Left lung (tissue), 10 donors: Measurements from ENCODE around the gene DHDH. TPM values are rescaled to one million over a fixed set of nuclear protein-coding genes. Genes with fewer than 3 reads are reported as not detected.
A peak's percentile ranks its signal among the peaks of the same experiment; 100 is the strongest.

Source experiments
- ATAC-seq: fragments of 200-7000 bp; cut with Tn5 transposase; one replicate; pipeline ENCODE4 v1.9.1; 2020; ENCODE audit warnings: moderate library complexity
- DNase-seq, 4 donors: peaks; one replicate each; pipeline ENCODE4 v3.0.0-alpha.2; 2013 to 2020
- H3K27ac ChIP-seq, 2 donors: fragments of 200-600 bp; sonication (generic) in 1 of 2; one replicate each; pipeline versions ENCODE4 v1.5.0 to v1.8.0; 2020 to 2021
- H3K27me3 ChIP-seq, 2 donors: fragments of 200-600 bp; sonication (generic) in 1 of 2; one replicate each; pipeline versions ENCODE4 v1.5.0 to v1.8.0; 2020 to 2021
- H3K36me3 ChIP-seq, 2 donors: fragments of 200-600 bp; sonication (generic) in 1 of 2; one replicate each; pipeline versions ENCODE4 v1.5.0 to v1.8.0; 2020 to 2021
- H3K4me1 ChIP-seq, 2 donors: fragments of 200-600 bp; one replicate each; pipeline ENCODE4 v1.8.0; 2021
- H3K4me3 ChIP-seq, 2 donors: fragments of 200-600 bp; sonication (generic) in 1 of 2; one replicate each; pipeline versions ENCODE4 v1.5.0 to v1.8.0; 2020 to 2021; ENCODE audit warnings: mild to moderate bottlenecking in 1 of 2
- H3K9me3 ChIP-seq, 2 donors: fragments of 200-600 bp; sonication (generic) in 1 of 2; one replicate each; pipeline versions ENCODE4 v1.5.0 to v1.8.0; 2020 to 2021
- CTCF ChIP-seq, 2 donors: fragments of 200-600 bp; sonication (generic) in 1 of 2; IDR thresholded peaks; one replicate each; pipeline versions ENCODE4 v1.5.0 to v1.8.0; 2021; ENCODE audit warnings: antibody characterized with exemption in 2 of 2
- intact Hi-C, 2 donors: fragments of 100-400 bp; cut with DNase I; formaldehyde crosslinking; loops; one replicate each; pipeline versions ENCODE4 v1.11.2 to v1.14.2; 2022
- polyA plus RNA-seq, 6 donors: library from polyadenylated mRNA; unstranded; fragments of 120-200 nt; gene quantifications; one replicate each; pipeline ENCODE4 v1.2.1, GENCODE V29; 2013; ENCODE audit not compliant: insufficient read length in 6 of 6
- total RNA-seq, 2 donors: library from RNA; stranded (reverse); fragmentation: NEBNext Ultra II Directional; extraction: Animal tissue kit (Norgen Biotek cat#: 25700); gene quantifications; one replicate each; pipeline ENCODE4 v1.2.1, GENCODE V29; 2021
- donor health status: DM: no; HTN: yes; CAD: no.
- donor health status: DM: no; HTN: no; CAD: no.

The DHDH gene
- total and polyA plus RNA-seq, 8 donors = 0.86 to 4.1 (median 2.2) TPM

- no peak overlapping the region for H3K27ac ChIP-seq
- ATAC-seq (no peak), DNase-seq (no peak)
- intact Hi-C loops = no loop called here
- H3K36me3 ChIP-seq = no peaks in the 10 kb centered on the region
- peaks cover 0 to 11% of the 10 kb centered on the region in 2 donors for H3K9me3 ChIP-seq
- no peak for TF ChIP-seq CTCF (IDR thresholded peaks at IDR 0.05)
- H3K4me1 ChIP-seq = peaks cover 0 to 2% of the 10 kb centered on the region in 2 donors
- no peak overlapping the region for H3K4me3 ChIP-seq
- no peaks in the 10 kb centered on the region for H3K27me3 ChIP-seq
These were observed 16.7 kb downstream of the DHDH start for GRCh38 chr19:48950159-48950558.

GRCh38 chr19:48950830-48951519, 17.5 kb downstream of the DHDH start:
- ATAC-seq (no peak), DNase-seq (no peak)
- Histone ChIP-seq H3K4me1 (peaks cover 6 to 10% of the 10 kb centered on the region in 2 donors), H3K27me3 (no peaks in the 10 kb centered on the region), H3K4me3 (no peak overlapping the region), H3K36me3 (peaks cover 0 to 1% of the 10 kb centered on the region in 2 donors), H3K9me3 (peaks cover 0 to 11% of the 10 kb centered on the region in 2 donors), H3K27ac (no peak overlapping the region)
- intact Hi-C loops = no loop called here
- TF ChIP-seq CTCF (IDR thresholded peaks at IDR 0.05) = no peak

GRCh38 chr19:48953141-48953540, 19.6 kb downstream of the DHDH start:
- Histone ChIP-seq H3K4me1 (peaks cover 7 to 15% of the 10 kb centered on the region in 2 donors), H3K27ac (no peak overlapping the region), H3K4me3 (no peak overlapping the region), H3K27me3 (no peaks in the 10 kb centered on the region), H3K9me3 (no peaks in the 10 kb centered on the region), H3K36me3 (peaks cover 0 to 6% of the 10 kb centered on the region in 2 donors)
- ATAC-seq = no peak
- DNase-seq = no peak
- no peak for TF ChIP-seq CTCF (IDR thresholded peaks at IDR 0.05)
- intact Hi-C loops = no loop called here

- intact Hi-C loops = no loop called here
- H3K4me1 ChIP-seq = peaks cover 7 to 19% of the 10 kb centered on the region in 2 donors
- no peaks in the 10 kb centered on the region for H3K27me3 ChIP-seq
- DNase-seq (no peak), ATAC-seq (no peak)
- H3K36me3 ChIP-seq = peaks cover 0 to 6% of the 10 kb centered on the region in 2 donors
- peak overlapping the region; percentile 64 to 85 for H3K27ac ChIP-seq
- peak overlapping the region; percentile 99 for H3K4me3 ChIP-seq
- TF ChIP-seq CTCF (IDR thresholded peaks at IDR 0.05) = no peak
- no peaks in the 10 kb centered on the region for H3K9me3 ChIP-seq
These were observed 20.6 kb downstream of the DHDH start for GRCh38 chr19:48953990-48954594.

GRCh38 chr19:48954595-48955307, 21.3 kb downstream of the DHDH start, which contains the start of gene BAX:
TSS of gene BAX (plus strand) at chr19:48954875. CDS start at chr19:48954929, 54 bp downstream.
- H3K9me3 ChIP-seq = no peaks in the 10 kb centered on the region
- H3K4me3 ChIP-seq = peak within 1 kb of the TSS; percentile 99
- intact Hi-C loops = no loop called here
- peak within 1 kb of the TSS; percentile 85 to 86 for H3K27ac ChIP-seq
- DNase-seq = peak; percentile 88 to 99 (median 96)
- H3K36me3 ChIP-seq = peaks cover 0 to 6% of the 10 kb centered on the region in 2 donors
- no peak for TF ChIP-seq CTCF (IDR thresholded peaks at IDR 0.05)
- no peaks in the 10 kb centered on the region for H3K27me3 ChIP-seq
- peak; percentile 96 for ATAC-seq
- peaks cover 7 to 26% of the 10 kb centered on the region in 2 donors for H3K4me1 ChIP-seq
